ENCODE data around the gene RABL2B.

The RABL2B gene

DNA sequence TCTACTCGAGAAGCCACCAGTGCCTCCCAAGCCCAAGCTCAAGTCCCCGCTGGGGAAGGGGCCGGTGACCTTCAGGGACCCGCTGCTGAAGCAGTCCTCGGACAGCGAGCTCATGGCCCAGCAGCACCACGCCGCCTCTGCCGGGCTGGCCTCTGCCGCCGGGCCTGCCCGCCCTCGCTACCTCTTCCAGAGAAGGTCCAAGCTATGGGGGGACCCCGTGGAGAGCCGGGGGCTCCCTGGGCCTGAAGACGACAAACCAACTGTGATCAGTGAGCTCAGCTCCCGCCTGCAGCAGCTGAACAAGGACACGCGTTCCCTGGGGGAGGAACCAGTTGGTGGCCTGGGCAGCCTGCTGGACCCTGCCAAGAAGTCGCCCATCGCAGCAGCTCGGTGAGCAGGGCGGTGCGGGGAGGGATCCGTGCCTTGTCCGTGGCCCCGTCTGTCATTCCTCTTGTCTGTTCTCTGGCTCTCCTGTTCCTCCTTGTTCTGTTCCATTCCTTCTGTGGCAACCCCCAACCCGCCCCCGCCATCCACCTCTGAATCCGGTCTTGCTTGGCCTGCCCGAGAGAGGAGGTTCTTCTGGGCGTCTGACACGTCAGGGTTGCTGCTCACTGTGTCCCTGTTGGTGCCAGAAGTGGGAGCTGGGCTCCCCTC, 61.3 kb downstream of the RABL2B start:
- no peak for DNase-seq

DNA sequence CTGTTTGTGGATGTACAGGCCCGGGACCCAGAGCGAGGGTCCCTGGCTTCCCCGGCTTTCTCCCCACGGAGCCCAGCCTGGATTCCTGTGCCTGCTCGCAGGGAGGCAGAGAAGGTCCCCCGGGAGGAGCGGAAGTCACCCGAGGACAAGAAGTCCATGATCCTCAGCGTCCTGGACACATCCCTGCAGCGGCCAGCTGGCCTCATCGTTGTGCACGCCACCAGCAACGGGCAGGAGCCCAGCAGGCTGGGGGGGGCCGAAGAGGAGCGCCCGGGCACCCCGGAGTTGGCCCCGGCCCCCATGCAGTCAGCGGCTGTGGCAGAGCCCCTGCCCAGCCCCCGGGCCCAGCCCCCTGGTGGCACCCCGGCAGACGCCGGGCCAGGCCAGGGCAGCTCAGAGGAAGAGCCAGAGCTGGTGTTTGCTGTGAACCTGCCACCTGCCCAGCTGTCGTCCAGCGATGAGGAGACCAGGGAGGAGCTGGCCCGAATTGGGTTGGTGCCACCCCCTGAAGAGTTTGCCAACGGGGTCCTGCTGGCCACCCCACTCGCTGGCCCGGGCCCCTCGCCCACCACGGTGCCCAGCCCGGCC, 62.1 kb downstream of the RABL2B start:
- DNase-seq = no peak

GRCh38 chr22:50720301-50721256, 62.9 kb downstream of the RABL2B start:
- DNase-seq = no peak

GRCh38 chr22:50719814-50720300, 63.6 kb downstream of the RABL2B start:
- DNase-seq = no peak

GRCh38 chr22:50718352-50718709, 65.1 kb downstream of the RABL2B start:
- no peak for DNase-seq

- no peak for DNase-seq
These were observed 65.6 kb downstream of the RABL2B start for GRCh38 chr22:50717709-50718351.
